BLaER1 (cell line): ENCODE results near the gene SLC2A9.
"Not testable (repeated sequence)": the region's sequence is repeated elsewhere in the genome, so short reads cannot be mapped to it uniquely, and the experiment has no call there.

ENCODE experiments used
- H3K27ac ChIP-seq: shearing (Covaris generic); formaldehyde crosslinking; 2 replicates; pipeline ENCODE4 v1.8.1; 2022
- H3K27me3 ChIP-seq: shearing (Covaris generic); formaldehyde crosslinking; 2 replicates; pipeline ENCODE4 v1.8.1; 2022
- H3K36me3 ChIP-seq: shearing (Covaris generic); formaldehyde crosslinking; 2 replicates; pipeline ENCODE4 v1.8.1; 2022
- H3K4me1 ChIP-seq: shearing (Covaris generic); formaldehyde crosslinking; 2 replicates; pipeline ENCODE4 v1.8.1; 2022
- H3K4me2 ChIP-seq: shearing (Covaris generic); formaldehyde crosslinking; 2 replicates; pipeline ENCODE4 v1.8.1; 2022
- H3K4me3 ChIP-seq: shearing (Covaris generic); formaldehyde crosslinking; 2 replicates; pipeline ENCODE4 v1.8.1; 2022
- H3K9ac ChIP-seq: shearing (Covaris generic); formaldehyde crosslinking; 2 replicates; pipeline ENCODE4 v1.8.1; 2022
- H3K9me3 ChIP-seq: shearing (Covaris generic); formaldehyde crosslinking; 2 replicates; pipeline ENCODE4 v1.8.1; 2022
- H4K20me1 ChIP-seq: shearing (Covaris generic); formaldehyde crosslinking; 2 replicates; pipeline ENCODE4 v1.8.1; 2022
- Cebpa-rat ChIP-seq: shearing (Covaris generic); IDR thresholded peaks from 2 replicates; pipeline ENCODE4 v1.8.1; 2022

The SLC2A9 gene

GRCh38 chr4:9826551-9826950, 194.7 kb downstream of the SLC2A9 start:
- Histone ChIP-seq H3K4me2 (no peak overlapping the region), H3K4me3 (no peak overlapping the region), H3K9me3 (no peaks in the 10 kb centered on the region), H3K27me3 (no peaks in the 10 kb centered on the region), H3K9ac (no peak overlapping the region), H3K36me3 (no peaks in the 10 kb centered on the region), H4K20me1 (no peaks in the 10 kb centered on the region), H3K27ac (no peak overlapping the region), H3K4me1 (peaks cover 10% of the 10 kb centered on the region)
- no peak for TF ChIP-seq Cebpa-rat

- Histone ChIP-seq H3K4me2 (peak overlapping the region; percentile 44), H3K27ac (no peak overlapping the region), H3K27me3 (no peaks in the 10 kb centered on the region), H3K4me1 (peaks cover 10% of the 10 kb centered on the region), H3K9me3 (no peaks in the 10 kb centered on the region), H3K4me3 (no peak overlapping the region), H3K36me3 (no peaks in the 10 kb centered on the region), H4K20me1 (no peaks in the 10 kb centered on the region), H3K9ac (no peak overlapping the region)
- TF ChIP-seq Cebpa-rat, result no peak
Observed at GRCh38 chr4:9825049-9825448, 196.2 kb downstream of the SLC2A9 start.

- H3K4me1 ChIP-seq, result peaks cover 12% of the 10 kb centered on the region
- H3K9me3 ChIP-seq, result peaks cover 15% of the 10 kb centered on the region; the same call in 1 of the 2 replicates
- no peaks in the 10 kb centered on the region for H4K20me1 ChIP-seq
- no peak overlapping the region for H3K27ac ChIP-seq
- H3K36me3 ChIP-seq, result no peaks in the 10 kb centered on the region
- no peak overlapping the region for H3K4me3 ChIP-seq
- no peaks in the 10 kb centered on the region for H3K27me3 ChIP-seq
- TF ChIP-seq Cebpa-rat, result no peak
- no peak overlapping the region for H3K9ac ChIP-seq
- no peak overlapping the region for H3K4me2 ChIP-seq
Observed at GRCh38 chr4:9820343-9820742, 201.0 kb downstream of the SLC2A9 start.

DNA sequence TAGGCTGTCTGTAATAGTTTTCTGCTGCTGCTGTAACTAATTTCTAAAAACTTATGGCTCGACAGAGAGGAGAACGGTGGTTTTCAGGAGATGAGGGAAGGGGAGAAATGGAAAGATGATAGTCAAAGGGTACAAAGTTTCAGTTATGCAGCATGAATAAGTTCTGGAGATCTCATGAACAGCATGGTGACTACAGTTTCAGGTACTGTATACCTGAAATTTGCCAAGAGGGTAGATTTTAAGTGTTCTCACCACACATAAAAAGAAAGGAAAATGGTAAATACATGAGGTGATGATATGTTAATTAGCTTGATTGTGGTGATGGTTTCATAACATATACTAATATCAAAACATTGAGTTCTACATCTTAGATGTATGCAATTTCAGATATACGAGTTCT, 205.0 kb downstream of the SLC2A9 start:
- Histone ChIP-seq H4K20me1 (no peaks in the 10 kb centered on the region), H3K9ac (no peak overlapping the region), H3K4me3 (no peak overlapping the region), H3K36me3 (no peaks in the 10 kb centered on the region), H3K4me2 (no peak overlapping the region), H3K4me1 (0 out of 2 replicates have a peak, but pooled peaks cover 4% of the 10 kb centered on the region), H3K27me3 (no peaks in the 10 kb centered on the region), H3K9me3 (peaks cover 15% of the 10 kb centered on the region; the same call in 1 of the 2 replicates), H3K27ac (no peak overlapping the region)
- no peak for TF ChIP-seq Cebpa-rat

DNA sequence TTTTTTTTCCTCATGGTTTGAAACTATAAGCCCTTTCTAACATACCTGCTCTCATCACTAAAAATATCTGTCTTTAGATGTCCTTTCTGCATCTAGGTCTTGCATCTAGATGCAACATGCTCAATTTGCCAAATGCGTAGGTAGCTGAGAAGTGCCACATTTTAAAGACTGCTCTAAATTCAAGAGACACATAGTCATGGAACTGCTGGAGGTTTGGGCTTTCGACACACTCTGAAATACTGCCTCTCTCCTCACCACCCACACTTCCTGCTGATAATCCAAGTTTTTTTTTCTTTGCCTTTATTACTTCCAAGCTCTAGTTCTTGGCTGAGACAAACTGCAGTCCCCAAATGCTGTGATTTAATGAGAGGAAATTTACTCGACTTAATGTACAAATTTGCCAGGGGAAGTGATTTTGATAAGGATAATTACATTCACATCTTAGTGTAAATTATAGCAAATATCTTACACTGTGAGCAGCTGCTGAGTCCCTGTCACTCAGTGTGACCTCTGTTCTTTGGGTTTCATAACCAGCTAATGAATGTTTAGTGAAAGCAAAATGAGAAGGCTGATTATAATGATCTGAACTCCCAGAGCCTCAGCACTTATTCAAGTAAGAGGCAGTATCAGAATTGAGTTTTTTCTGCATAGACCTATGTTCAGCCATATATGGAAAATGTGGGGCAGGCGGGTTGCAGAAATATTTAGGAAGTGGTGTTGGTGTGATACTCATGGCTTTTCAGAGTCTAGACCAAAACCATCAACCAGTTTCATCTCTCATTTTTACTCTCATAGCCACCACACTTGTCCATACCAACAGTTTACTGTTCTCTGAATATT, 208.6 kb downstream of the SLC2A9 start:
- Histone ChIP-seq H3K27ac (no peak overlapping the region), H3K9me3 (no peaks in the 10 kb centered on the region), H3K4me3 (no peak overlapping the region), H3K36me3 (no peaks in the 10 kb centered on the region), H3K9ac (no peak overlapping the region), H3K4me2 (no peak overlapping the region), H4K20me1 (no peaks in the 10 kb centered on the region), H3K27me3 (no peaks in the 10 kb centered on the region), H3K4me1 (0 out of 2 replicates have a peak, but pooled peaks cover 4% of the 10 kb centered on the region)
- TF ChIP-seq Cebpa-rat, result no peak

DNA sequence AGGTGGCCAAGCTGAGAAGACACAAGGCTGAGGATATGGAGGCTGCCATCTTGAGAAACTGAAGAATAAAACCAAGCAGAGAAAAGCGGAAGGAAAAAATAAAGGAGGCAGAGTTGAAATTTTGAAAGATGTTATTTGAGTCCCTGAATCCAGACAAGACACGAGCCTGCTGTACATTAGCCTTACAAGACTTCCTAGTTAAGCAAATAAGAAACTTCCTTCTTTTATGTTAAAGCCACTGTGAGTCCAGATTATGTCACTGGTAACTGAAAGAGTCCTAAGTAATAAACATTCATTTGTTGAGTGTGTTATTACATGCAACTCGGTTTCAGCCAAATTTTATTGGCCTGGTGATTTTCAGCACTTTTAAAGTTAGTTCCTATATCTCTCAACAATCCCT, 209.5 kb downstream of the SLC2A9 start:
- TF ChIP-seq Cebpa-rat, result no peak
- Histone ChIP-seq H3K4me2 (no peak overlapping the region), H3K9me3 (no peaks in the 10 kb centered on the region)

DNA sequence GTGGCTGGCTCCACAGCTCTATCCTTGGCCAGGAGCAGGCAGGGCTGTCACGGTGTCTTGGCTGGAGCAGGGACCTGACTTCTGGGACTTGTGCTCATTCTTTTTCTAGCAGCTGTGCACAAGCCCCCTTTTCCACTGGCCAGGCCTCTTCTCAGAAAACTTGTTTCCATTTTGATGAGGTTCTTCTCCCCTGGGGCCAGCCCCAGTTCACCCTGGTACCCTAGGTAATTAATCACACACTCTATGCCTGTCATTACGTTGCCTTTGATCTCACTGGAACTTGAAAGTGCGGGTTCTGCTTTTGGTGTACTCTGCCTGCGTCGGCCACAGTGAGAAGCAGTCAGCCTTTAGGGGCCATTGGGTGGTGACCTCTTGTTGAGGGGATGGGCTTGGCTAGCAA, 213.2 kb downstream of the SLC2A9 start:
- Histone ChIP-seq H3K36me3 (no peaks in the 10 kb centered on the region), H3K27me3 (no peaks in the 10 kb centered on the region), H3K27ac (no peak overlapping the region), H3K9ac (no peak overlapping the region), H3K4me3 (no peak overlapping the region), H3K9me3 (no peaks in the 10 kb centered on the region), H3K4me1 (0 out of 2 replicates have a peak, but pooled peaks cover 4% of the 10 kb centered on the region), H3K4me2 (no peak overlapping the region), H4K20me1 (no peaks in the 10 kb centered on the region)
- no peak for TF ChIP-seq Cebpa-rat

More for the DNA sequence above, 209.5 kb downstream of the SLC2A9 start:
- no peaks in the 10 kb centered on the region for H3K36me3 ChIP-seq
- no peaks in the 10 kb centered on the region for H4K20me1 ChIP-seq
- no peak overlapping the region for H3K27ac ChIP-seq
- no peaks in the 10 kb centered on the region for H3K27me3 ChIP-seq
- 0 out of 2 replicates have a peak, but pooled peaks cover 4% of the 10 kb centered on the region for H3K4me1 ChIP-seq
- H3K9ac ChIP-seq, result no peak overlapping the region
- H3K4me3 ChIP-seq, result no peak overlapping the region

GRCh38 chr4:9804918-9805317, 216.4 kb downstream of the SLC2A9 start:
- H4K20me1 ChIP-seq, result no peaks in the 10 kb centered on the region
- H3K27me3 ChIP-seq, result no peaks in the 10 kb centered on the region
- H3K36me3 ChIP-seq, result no peaks in the 10 kb centered on the region
- no peak for TF ChIP-seq Cebpa-rat
- H3K9ac ChIP-seq, result no peak overlapping the region
- H3K4me2 ChIP-seq, result no peak overlapping the region
- peaks cover 18% of the 10 kb centered on the region for H3K4me1 ChIP-seq
- no peak overlapping the region for H3K4me3 ChIP-seq
- H3K27ac ChIP-seq, result no peak overlapping the region
- no peaks in the 10 kb centered on the region for H3K9me3 ChIP-seq

- Histone ChIP-seq H3K36me3 (no peaks in the 10 kb centered on the region), H3K27ac (no peak overlapping the region), H3K4me3 (no peak overlapping the region), H4K20me1 (no peaks in the 10 kb centered on the region), H3K9ac (no peak overlapping the region), H3K27me3 (no peaks in the 10 kb centered on the region), H3K4me2 (peak overlapping the region; percentile 44), H3K4me1 (peaks cover 14% of the 10 kb centered on the region), H3K9me3 (no peaks in the 10 kb centered on the region)
- TF ChIP-seq Cebpa-rat, result no peak
Observed at GRCh38 chr4:9800848-9801247, 220.4 kb downstream of the SLC2A9 start.

DNA sequence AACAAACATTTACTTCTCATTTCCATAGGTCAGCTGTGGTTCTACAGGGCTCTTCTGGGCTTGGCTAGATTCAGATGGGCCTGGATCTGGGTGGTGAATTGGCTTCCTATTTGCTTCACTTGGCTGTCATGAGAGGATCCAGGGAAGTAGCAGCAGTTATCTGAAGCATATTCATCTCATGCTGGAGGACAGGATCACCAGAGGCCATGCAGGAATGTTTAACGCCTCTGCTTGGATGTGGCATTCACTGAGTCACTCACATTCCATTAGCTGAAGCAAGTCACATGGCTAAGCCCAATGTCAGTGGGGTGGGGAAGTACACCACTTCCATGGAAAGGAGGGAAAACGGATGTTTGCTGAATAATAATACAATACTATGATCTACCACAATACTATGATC, 224.7 kb downstream of the SLC2A9 start:
- not testable (repeated sequence) for H3K9me3 ChIP-seq, H3K4me2 ChIP-seq, H3K27me3 ChIP-seq, H3K27ac ChIP-seq, H3K4me3 ChIP-seq, H3K36me3 ChIP-seq, H3K9ac ChIP-seq, H4K20me1 ChIP-seq
- H3K4me1 ChIP-seq, result peaks cover 11% of the 10 kb centered on the region
